ENCODE measurements around the gene GNL3L.

DNA sequence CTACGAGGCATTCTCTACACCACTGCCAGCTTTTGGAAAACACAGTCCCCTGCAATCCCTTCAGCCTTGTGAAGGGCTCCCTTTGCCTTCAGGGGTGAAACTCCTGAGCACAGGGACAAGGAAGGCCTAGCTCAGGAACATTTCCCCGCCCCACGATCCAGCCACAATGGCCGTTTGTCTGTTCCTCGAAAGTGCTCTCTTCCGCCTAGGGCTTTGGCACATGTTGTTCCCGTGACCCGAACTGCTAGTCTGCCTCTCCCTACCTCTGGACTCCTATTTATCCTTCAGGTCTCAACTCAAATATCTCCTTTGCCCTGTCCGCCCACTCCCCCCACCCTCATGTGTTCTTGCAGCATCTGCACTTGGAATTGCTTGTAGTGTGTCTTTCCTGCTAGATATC is 46.1 kb upstream of the GNL3L start:
- TF ChIP-seq CTCF (IDR thresholded peaks at IDR 0.05; ENCODE audit: low read depth, low read length) (no peak), EZH2phosphoT487 (IDR thresholded peaks at IDR 0.05; ENCODE audit: low read depth) (no peak)
